Adrenal gland (tissue), 5 donors: ENCODE measurements around the gene FHIT.

Source experiments
- CTCF ChIP-seq, 6 experiments: fragments of 450-650 bp in 4 of 6; fragments of 200-600 bp in 2 of 6; sonication (generic) in 1 of 6; IDR thresholded peaks; 1 replicate in 5 of 6; 2 replicates in 1 of 6; pipeline versions ENCODE4 v1.5.1 to v1.8.0; 2016 to 2021; ENCODE audit warnings: antibody characterized with exemption in 6 of 6, mild to moderate bottlenecking in 2 of 6, moderate library complexity in 1 of 6
- POLR2A ChIP-seq, 2 donors: fragments of 450-650 bp; IDR thresholded peaks; one replicate each; pipeline ENCODE4 v1.6.1; 2017; ENCODE audit warnings: antibody characterized with exemption in 2 of 2, mild to moderate bottlenecking in 2 of 2, moderate library complexity in 1 of 2
- donor health status: DM: no; HTN: no; CAD: no.

GRCh38 chr3:59774634-59775033 is 1476.6 kb downstream of the FHIT start:
- no peak for TF ChIP-seq CTCF (IDR thresholded peaks at IDR 0.05)
- no peak for TF ChIP-seq POLR2A (IDR thresholded peaks at IDR 0.05)
